SHP77 treated with DMSO at 0.1 percent for 48 hours (cell line): ENCODE data around the gene GPR4.
"Not testable (repeated sequence)": the region's sequence is repeated elsewhere in the genome, so short reads cannot be mapped to it uniquely, and the experiment has no call there.

Experiments used
- DNase-seq: peaks from one replicate; lab custom pipeline; 2025; lab: John Stamatoyannopoulos, UW

The GPR4 gene

DNA sequence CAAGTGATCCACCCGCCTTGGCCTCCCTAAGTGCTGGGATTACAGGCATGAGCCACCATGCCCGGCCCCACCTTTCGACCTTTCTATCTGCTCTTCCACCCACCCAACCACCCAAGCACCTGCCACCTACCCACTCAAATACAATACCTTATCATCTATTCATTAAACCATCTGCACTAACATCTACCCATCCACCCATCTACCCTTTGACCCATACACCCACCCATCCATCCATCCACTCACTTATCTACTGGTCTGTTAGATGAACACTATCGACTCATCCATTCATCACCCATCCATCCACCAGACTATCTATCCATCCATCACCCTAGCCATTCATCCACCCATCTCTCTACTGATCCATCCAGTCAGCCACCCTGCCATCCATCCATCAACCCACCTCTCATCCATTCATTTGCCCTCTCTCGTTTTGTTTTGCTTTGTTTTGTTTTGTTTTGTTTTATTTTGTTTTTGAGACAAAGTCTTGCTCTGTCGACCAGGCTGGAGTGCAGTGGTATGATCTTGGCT is 20.0 kb upstream of the GPR4 start:
- DNase-seq, result no peak

DNA sequence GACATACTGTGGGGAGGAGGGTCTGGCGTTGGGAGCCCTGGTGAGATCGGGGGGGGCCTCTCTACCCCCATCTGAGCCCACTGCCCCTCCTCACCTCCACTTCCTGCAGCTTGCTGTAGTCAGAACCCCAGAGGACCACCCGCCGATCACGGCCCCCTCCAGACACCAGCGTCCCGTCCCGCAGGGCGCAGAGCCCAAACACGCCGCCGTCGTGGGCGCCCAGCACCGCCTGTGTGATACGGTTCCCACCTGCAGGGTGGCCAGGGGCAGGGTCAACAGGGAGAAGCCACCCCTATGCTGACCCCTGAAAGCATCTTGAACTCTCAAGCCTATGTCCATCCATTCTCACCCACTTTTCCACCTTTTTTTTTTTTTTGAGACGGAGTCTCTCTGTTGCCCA is 19.4 kb upstream of the GPR4 start:
- DNase-seq, result no peak

DNA sequence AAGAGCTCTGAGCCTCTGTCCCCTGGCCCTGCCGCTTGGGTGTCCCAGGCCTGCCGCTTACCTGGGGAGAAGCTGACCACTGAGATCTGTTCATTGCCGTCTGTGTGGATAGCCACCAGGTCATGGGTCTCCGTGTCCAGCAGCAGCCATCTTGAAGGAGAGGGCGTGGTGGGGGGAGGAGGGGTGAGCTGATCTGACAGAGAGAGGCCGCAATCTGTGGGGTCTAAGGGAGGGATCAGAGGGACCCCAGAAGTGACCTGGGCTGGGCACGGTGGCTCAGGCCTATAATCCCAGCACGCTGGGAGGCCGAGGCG is 14.6 kb upstream of the GPR4 start:
- no peak for DNase-seq

GRCh38 chr19:45615795-45616703 is 14.0 kb upstream of the GPR4 start:
- DNase-seq, result peak; percentile 65

DNA sequence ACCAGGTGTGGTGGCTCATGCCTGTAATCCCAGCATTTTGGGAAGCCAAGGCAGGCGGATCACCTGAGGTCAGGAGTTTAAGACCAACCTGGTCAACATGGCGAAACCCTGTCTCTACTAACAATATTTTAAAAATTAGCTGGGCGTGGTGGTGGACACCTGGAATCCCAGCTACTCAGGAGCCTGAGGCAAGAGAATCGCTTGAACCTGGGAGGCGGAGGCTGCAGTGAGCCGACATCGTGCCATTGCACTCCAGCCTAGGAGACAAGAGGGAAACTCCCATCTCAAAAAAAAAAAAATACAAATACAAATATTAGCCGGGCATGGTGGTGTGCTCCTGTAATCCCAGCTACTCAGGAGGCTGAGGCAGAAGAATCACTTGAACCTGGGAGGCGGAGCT is 13.0 kb upstream of the GPR4 start:
- not testable (repeated sequence) for DNase-seq

DNA sequence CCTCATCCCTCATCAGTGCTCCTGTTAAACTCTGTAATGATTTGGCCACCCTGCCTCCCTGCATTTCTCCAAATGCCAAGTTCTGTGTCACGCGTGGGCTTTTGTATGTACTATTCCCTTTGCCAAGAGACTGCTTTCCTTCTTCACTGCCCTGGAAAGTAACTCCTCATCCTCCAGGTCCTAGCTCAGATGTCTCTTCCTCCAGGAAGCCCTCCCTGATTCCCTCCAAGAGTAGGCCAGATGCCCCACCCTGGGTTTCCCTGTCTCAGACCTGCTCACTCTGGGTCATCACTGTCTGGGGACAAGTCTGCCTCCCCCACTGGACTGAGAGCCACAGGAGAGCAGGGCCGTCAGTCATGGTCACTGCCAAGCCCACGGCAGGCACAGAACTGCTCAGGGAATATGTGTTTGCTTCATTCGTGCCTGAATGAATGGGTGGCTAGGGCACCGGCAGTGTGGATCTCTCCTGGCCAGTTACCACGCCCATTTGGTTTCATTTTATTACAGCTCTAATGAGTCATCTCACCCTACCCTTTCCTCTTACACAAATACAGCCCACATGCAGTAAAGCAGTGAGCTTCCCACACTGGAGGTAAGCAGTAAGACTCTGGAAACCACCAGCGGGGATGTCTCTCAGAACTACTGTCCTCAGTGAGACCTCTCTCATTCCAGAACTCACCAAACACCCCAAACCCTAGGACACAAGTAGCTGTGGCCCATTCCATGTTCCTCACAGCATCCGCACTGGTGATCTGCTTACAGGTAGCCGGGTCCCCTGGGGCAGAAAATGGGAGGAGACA is 12.1 kb upstream of the GPR4 start:
- no peak for DNase-seq

- DNase-seq, result no peak
Observed at GRCh38 chr19:45608948-45609347, 6.9 kb upstream of the GPR4 start.

DNA sequence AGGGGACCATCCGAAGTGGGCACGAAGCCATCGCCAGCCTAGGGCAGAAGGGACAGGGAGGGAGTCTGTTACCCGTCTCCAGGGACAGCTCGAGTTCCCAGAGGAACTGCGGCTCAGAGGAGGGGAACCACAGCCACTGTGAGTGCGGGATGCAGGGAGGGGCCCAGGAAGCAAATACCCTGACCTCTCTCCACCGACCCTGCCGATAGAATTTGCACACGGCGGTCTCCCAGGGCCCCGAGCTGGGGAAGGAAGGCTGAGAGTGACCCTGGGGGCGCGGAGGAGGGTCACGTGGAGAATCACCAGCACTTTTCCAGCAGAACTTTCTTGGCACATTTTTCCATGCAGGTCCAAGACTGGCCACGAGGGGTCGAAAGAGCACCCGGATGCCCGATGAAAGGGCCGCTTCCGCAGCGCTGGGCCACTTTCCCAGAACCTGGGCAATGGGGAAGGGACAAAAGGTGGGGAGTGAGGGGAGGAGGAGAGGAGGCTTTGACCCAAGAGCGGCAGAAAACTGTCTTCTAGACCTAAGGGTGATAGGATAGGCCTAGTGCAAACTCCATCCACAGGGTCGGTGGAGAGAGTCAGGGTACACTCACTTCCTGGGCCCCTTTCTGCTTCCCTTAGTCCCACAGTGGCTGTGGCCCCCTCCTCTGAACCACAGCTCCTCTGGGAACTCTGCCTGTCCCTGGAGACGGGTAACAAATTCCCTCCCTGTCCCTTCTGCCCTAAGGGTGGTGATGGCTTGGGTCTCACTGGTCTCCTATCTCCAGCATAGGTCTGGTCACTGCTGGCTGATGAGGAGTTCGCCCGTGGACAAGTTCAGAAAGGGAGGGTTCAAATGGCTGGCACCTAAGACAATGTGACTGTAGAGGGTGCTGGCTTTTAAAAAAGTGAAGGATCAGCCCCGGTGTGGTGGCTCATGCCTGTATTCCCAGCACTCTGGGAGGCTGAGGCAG is 5.3 kb upstream of the GPR4 start:
- peak; percentile 59 for DNase-seq

DNA sequence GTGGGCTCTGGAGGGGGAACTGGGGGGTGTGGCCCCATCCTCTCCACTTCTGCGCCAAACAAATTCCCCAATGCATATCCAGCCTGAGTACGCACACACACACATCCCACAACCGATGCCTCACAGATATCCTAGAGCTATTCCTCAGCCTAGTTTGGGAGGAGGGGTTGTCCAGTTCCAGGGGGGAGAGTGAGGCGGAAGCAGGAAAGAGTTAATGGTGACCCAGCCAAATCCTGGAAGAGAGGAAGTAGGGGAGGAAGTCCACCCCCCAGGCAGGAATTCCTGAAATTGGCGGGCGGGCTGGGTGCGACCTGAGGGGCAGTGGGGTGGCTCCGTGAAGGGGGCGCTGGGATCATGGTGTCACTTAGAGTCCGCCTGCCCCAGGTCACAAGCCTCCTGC is 897 bp downstream of the GPR4 start:
- DNase-seq, result no peak

GRCh38 chr19:45600340-45600885 is 1.6 kb downstream of the GPR4 start:
- no peak for DNase-seq

DNA sequence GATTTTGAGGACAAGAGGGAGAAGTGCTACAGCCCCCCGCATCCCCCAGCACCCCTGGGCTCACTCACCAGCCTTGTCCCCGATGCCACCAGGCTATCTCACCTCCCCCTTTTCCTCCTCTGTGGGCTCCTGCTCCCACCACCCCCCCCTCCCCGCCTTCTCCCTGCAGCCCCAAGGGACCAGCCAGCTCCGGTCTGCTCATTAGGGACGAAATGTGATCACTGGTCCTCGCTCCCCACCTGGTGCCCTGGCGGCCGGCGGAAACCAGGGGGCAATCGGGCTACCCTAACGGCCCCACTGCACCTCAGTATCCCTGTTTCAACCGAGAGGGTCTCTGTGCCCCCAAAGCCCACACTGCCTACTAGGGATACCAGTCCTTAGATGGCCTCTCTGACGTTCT is 2.7 kb downstream of the GPR4 start:
- no peak for DNase-seq

- DNase-seq, result no peak
Observed at GRCh38 chr19:45598267-45599001, 3.6 kb downstream of the GPR4 start.

GRCh38 chr19:45597425-45598111 is 4.4 kb downstream of the GPR4 start:
- no peak for DNase-seq

DNA sequence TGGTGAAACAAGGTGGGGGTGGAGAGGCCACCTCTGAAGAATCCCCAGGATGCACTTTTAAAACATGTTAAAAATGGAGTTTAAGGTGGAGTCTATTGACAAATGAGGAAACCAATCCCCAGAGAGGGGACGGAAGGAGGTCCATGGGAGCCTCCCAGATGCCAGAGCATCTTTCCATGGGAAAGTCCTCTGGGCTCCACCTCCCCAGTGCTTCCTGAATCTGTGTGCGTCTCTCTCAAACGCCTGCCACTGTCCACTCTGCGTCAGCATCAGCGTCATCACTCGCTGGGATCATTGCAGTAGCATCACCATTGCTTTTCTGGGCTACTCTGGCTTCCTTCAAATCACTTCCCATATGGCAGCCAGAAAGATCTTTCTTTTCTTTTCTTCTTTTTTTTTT is 6.2 kb downstream of the GPR4 start:
- no peak for DNase-seq

DNA sequence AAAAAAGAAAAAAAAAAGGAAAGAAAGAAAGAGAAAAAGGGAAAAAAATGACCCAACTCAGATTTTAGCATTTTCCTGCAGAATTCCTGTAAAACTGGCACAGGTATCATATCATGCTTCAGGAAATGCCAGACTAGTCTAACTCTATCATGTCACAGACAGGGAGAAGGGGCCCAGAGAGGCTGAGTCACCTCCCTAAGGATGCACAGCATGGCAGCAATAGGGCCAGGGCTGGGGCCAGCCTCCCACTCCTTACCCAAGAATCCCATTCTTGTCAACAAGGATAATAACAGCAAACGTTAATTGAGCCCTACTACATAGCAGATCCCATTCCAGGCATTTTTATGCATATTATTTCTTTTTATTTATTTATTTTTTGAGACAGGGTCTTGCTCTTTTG is 8.5 kb downstream of the GPR4 start:
- DNase-seq, result no peak

DNA sequence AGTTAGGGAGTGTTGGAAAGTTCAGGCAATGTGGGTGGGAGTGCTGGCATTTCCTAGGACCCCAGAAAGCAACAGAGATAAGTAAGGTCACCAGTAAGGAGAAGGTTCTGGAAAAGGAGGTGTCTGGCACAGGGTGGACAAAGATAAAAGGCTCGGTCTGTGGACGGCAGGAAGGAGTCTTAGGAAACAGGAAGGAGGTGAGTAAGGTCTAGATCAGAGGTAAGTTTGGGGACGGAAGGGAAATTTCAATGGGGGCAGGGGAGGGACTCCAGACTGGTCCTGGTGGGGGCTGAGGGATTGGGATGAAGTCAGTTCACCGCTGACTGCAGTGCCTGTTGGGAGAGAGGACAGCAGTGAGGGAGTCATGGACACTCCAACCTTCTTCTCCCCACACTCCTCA is 9.6 kb downstream of the GPR4 start:
- DNase-seq, result no peak

GRCh38 chr19:45591638-45592005 is 10.4 kb downstream of the GPR4 start:
- DNase-seq, result no peak

GRCh38 chr19:45591004-45591637 is 10.9 kb downstream of the GPR4 start:
- DNase-seq, result peak; percentile 32

- no peak for DNase-seq
Observed at GRCh38 chr19:45590300-45591003, 11.6 kb downstream of the GPR4 start.
